ENCODE data around the gene MEGF6. TPM values are rescaled to one million over a fixed set of nuclear protein-coding genes. Genes with fewer than 3 reads are reported as not detected.

Gene MEGF6
- total and polyA plus RNA-seq, 9 donors = 7.7 to 26.7 (median 15.3) TPM

DNA sequence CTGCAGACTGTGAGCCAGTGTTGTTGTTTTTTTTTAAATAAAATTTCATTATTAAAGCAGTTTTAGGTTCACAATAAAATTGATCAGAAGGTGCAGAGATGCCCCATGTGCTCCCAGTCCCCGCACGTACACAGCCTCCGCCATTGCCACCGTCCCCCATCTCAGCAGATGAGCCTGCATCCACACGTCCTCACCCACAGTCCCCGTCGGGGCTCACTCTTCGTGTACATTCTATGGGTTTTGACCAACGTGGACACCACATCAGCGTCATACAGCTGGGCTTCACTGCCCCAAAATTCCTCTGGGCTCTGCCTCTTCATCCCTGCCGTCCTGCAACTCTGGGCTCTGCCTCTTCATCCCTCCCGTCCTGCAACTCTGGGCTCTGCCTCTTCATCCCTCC is 168.4 kb downstream of the MEGF6 start:
- Histone ChIP-seq H3K4me1 (ENCODE audit: control insufficient read depth, insufficient read depth, low read length) (no peaks in the 10 kb centered on the region), H3K27ac (ENCODE audit: low read length) (no peak overlapping the region), H3K9me3 (replicated peaks; ENCODE audit: control insufficient read depth, low read depth, low read length) (no peaks in the 10 kb centered on the region), H3K4me3 (ENCODE audit: low read length) (no peak overlapping the region), H3K36me3 (ENCODE audit: control insufficient read depth, insufficient read depth, low read length) (no peaks in the 10 kb centered on the region), H3K27me3 (ENCODE audit: control insufficient read depth, insufficient read depth, low read length) (peaks cover 26% of the 10 kb centered on the region)
- DNase-seq = no peak
- 76% methylated on average over 12 of the region's 12 CpGs for WGBS (ENCODE audit: insufficient coverage)

DNA sequence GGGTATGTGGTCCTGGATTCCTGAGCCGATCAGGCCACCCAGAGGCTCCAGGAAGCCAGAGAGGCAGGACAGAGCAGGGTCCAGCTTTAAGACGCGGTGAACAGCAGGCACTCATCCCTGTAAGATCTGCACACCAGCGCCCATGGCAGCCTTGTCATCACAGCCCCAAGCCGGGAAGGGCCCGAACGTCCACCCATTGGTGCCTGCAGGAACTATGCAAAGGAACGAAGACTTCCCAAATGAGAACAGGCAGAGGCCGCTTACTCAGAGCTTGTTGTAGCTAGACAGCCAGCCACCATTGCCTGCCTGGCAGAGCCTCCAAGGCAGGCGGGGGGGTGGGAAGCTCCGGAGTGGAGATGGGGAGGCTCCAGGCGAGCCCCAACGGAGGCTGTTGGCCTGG is 169.0 kb downstream of the MEGF6 start:
- DNase-seq = no peak
- WGBS (ENCODE audit: insufficient coverage) = 76% methylated on average over 13 of the region's 13 CpGs
- Histone ChIP-seq H3K4me1 (ENCODE audit: control insufficient read depth, insufficient read depth, low read length) (no peaks in the 10 kb centered on the region), H3K4me3 (ENCODE audit: low read length) (no peak overlapping the region), H3K27me3 (ENCODE audit: control insufficient read depth, insufficient read depth, low read length) (peaks cover 29% of the 10 kb centered on the region), H3K9me3 (replicated peaks; ENCODE audit: control insufficient read depth, low read depth, low read length) (no peaks in the 10 kb centered on the region), H3K36me3 (ENCODE audit: control insufficient read depth, insufficient read depth, low read length) (no peaks in the 10 kb centered on the region), H3K27ac (ENCODE audit: low read length) (no peak overlapping the region)

DNA sequence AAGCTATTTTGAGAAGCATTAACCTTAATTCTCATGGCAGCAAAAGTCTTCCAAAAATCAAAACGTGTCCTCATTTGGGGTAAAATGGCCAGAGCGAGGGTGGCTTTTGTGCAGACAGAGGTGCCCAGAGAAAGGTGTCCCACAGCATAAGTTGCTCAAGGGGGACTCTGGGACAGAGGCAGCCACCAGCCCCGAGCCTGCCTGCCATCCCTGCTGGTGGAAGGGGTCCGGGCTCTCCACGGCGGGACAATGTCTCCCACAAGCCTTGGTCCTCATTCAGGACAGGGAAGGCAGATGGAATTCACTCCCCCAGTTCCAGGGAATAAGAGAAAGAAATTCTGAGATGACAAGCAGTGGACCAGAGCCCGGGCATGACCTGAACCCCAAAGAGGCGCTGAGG is 169.4 kb downstream of the MEGF6 start:
- Histone ChIP-seq H3K27ac (ENCODE audit: low read length) (no peak overlapping the region), H3K4me1 (ENCODE audit: control insufficient read depth, insufficient read depth, low read length) (no peaks in the 10 kb centered on the region), H3K9me3 (replicated peaks; ENCODE audit: control insufficient read depth, low read depth, low read length) (no peaks in the 10 kb centered on the region), H3K27me3 (ENCODE audit: control insufficient read depth, insufficient read depth, low read length) (peaks cover 29% of the 10 kb centered on the region), H3K4me3 (ENCODE audit: low read length) (no peak overlapping the region), H3K36me3 (ENCODE audit: control insufficient read depth, insufficient read depth, low read length) (no peaks in the 10 kb centered on the region)
- 88% methylated on average over 4 of the region's 8 CpGs for WGBS (ENCODE audit: insufficient coverage)
- no peak for DNase-seq

DNA sequence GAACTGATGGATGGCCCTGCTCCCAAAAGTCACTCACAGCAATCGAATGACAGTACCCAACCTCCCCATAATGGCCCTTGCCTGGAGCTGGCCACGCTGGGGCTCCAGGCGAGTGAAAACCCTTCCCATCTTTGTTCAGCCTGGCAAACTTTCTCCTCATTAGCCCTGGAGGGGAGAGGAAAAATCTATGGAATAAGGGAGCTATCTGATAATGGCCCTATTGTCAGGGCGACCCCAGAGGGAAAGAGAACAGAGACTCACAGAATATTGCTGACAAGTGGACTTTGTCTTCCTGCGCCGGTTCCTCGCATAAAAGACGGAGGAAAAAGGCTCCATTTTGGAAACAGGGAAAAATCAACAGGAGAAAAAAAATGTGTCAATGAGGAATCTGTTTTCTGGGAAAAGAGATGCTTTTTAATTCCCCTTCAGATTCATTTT is 169.9 kb downstream of the MEGF6 start:
- Histone ChIP-seq H3K9me3 (replicated peaks; ENCODE audit: control insufficient read depth, low read depth, low read length) (no peaks in the 10 kb centered on the region), H3K27ac (ENCODE audit: low read length) (no peak overlapping the region), H3K36me3 (ENCODE audit: control insufficient read depth, insufficient read depth, low read length) (no peaks in the 10 kb centered on the region), H3K4me3 (ENCODE audit: low read length) (no peak overlapping the region), H3K27me3 (ENCODE audit: control insufficient read depth, insufficient read depth, low read length) (peaks cover 29% of the 10 kb centered on the region), H3K4me1 (ENCODE audit: control insufficient read depth, insufficient read depth, low read length) (no peaks in the 10 kb centered on the region)
- DNase-seq = no peak
- WGBS (ENCODE audit: insufficient coverage) = 53% methylated on average over 5 of the region's 8 CpGs

DNA sequence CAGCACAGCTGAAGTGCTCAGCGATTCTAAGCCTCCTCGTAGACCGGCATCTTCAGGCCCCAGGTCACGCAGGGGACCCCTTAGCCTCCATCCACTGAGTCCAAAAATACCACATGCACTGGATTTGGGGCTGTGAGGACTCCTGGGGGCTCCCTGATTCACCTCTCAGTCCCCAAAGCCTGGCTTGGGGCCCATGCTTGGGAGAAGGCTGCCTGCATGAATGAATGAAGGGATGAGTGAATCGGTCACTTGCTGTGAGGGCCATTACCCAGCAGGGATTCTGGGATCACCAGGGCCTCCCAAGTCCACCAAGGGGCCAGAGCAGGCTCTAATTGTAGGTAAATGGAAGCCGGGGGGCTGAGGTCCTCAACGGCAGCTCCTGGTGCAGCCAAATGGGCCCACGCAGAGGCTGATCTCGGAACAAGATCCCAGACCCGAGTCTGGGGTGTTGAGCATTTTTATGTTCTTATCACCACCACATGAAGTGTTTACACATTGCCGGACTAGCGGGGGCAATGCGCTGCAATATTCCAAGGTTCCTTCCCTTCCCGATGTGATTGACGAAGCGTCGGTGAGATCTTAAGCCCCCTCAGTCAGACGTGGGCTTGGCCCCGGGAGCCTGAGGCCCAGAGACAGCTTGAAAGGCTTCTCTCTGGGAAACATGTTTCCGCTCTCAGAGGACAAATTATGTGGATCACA is 170.4 kb downstream of the MEGF6 start:
- Histone ChIP-seq H3K36me3 (ENCODE audit: control insufficient read depth, insufficient read depth, low read length) (no peaks in the 10 kb centered on the region), H3K4me1 (ENCODE audit: control insufficient read depth, insufficient read depth, low read length) (no peaks in the 10 kb centered on the region), H3K27me3 (ENCODE audit: control insufficient read depth, insufficient read depth, low read length) (peaks cover 29% of the 10 kb centered on the region), H3K27ac (ENCODE audit: low read length) (no peak overlapping the region), H3K4me3 (ENCODE audit: low read length) (no peak overlapping the region), H3K9me3 (replicated peaks; ENCODE audit: control insufficient read depth, low read depth, low read length) (no peaks in the 10 kb centered on the region)
- DNase-seq = no peak
- WGBS (ENCODE audit: insufficient coverage) = 31% methylated on average over 13 of the region's 20 CpGs

DNA sequence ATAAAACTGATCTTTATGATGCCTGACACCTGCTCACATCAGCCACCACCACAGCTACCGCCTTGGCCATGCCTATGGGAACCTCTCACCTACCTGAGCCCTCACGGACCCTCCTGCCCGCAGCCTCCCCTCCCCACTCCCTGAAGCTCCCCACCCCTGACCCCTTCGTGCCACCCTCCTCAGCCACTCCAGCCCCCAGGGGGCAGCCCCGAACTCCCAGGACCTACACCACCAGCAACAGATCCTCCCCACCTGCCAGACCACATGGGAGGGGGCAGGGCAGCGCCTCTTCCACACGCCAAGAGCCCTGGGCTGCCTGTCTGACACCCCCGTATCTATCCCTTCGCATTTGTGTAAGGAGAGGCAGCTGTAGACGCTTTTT is 171.0 kb downstream of the MEGF6 start:
- no peaks in the 10 kb centered on the region for H3K9me3 ChIP-seq (replicated peaks; ENCODE audit: control insufficient read depth, low read depth, low read length)
- no peak overlapping the region for H3K4me3 ChIP-seq (ENCODE audit: low read length)
- no peak for DNase-seq
- H3K27ac ChIP-seq (ENCODE audit: low read length) = no peak overlapping the region
- peaks cover 32% of the 10 kb centered on the region for H3K27me3 ChIP-seq (ENCODE audit: control insufficient read depth, insufficient read depth, low read length)
- H3K4me1 ChIP-seq (ENCODE audit: control insufficient read depth, insufficient read depth, low read length) = no peaks in the 10 kb centered on the region
- no peaks in the 10 kb centered on the region for H3K36me3 ChIP-seq (ENCODE audit: control insufficient read depth, insufficient read depth, low read length)
- 35% methylated on average over 6 of the region's 10 CpGs for WGBS (ENCODE audit: insufficient coverage)

Other genes with a start within 250 kb of the MEGF6 start
- 0.40 TPM for gene ARHGEF16, start 156.8 kb downstream of the MEGF6 start, total RNA-seq
- 1 to 10 TPM in 2 of 8 donors, under 1 TPM in 6; 0.35 to 2.3 (median 0.54) TPM for gene ARHGEF16, start 156.8 kb downstream of the MEGF6 start, polyA plus RNA-seq (ENCODE audit: insufficient read depth in 1 of 8, insufficient read length in 8 of 8, low replicate concordance in 1 of 8)
- 11.0 TPM for gene TPRG1L, start 13.5 kb upstream of the MEGF6 start, total RNA-seq
- gene TPRG1L, start 13.5 kb upstream of the MEGF6 start, polyA plus RNA-seq (ENCODE audit: insufficient read depth in 1 of 8, insufficient read length in 8 of 8, low replicate concordance in 1 of 8) = 10 to 100 TPM; 27.1 to 32.4 (median 30.1) TPM
- gene WRAP73, start 38.6 kb upstream of the MEGF6 start, total RNA-seq = 8.5 TPM
- gene WRAP73, start 38.6 kb upstream of the MEGF6 start, polyA plus RNA-seq (ENCODE audit: insufficient read depth in 1 of 8, insufficient read length in 8 of 8, low replicate concordance in 1 of 8) = 10 to 100 TPM in 6 of 8 donors, 1 to 10 TPM in 2; 9.9 to 13.4 (median 11.8) TPM
- 0.71 TPM for gene TP73, start 41.0 kb upstream of the MEGF6 start, total RNA-seq
- 1 to 10 TPM in 5 of 8 donors, under 1 TPM in 3; 0.52 to 2.5 (median 1.3) TPM for gene TP73, start 41.0 kb upstream of the MEGF6 start, polyA plus RNA-seq (ENCODE audit: insufficient read depth in 1 of 8, insufficient read length in 8 of 8, low replicate concordance in 1 of 8)
- gene CCDC27, start 140.9 kb upstream of the MEGF6 start, total RNA-seq = not detected
- under 1 TPM; 0.07 to 0.18 (median 0.10) TPM for gene CCDC27, start 140.9 kb upstream of the MEGF6 start, polyA plus RNA-seq (ENCODE audit: insufficient read depth in 1 of 8, insufficient read length in 8 of 8, low replicate concordance in 1 of 8)
- 7.1 TPM for gene SMIM1, start 161.2 kb upstream of the MEGF6 start, total RNA-seq
- 1 to 10 TPM; 2.3 to 8.4 (median 4.1) TPM for gene SMIM1, start 161.2 kb upstream of the MEGF6 start, polyA plus RNA-seq (ENCODE audit: insufficient read depth in 1 of 8, insufficient read length in 8 of 8, low replicate concordance in 1 of 8)
- gene LRRC47, start 185.0 kb upstream of the MEGF6 start, total RNA-seq = 34.4 TPM
- 10 to 100 TPM; 45.7 to 56.1 (median 51.2) TPM for gene LRRC47, start 185.0 kb upstream of the MEGF6 start, polyA plus RNA-seq (ENCODE audit: insufficient read depth in 1 of 8, insufficient read length in 8 of 8, low replicate concordance in 1 of 8)
- 8.3 TPM for gene CEP104, start 245.7 kb upstream of the MEGF6 start, total RNA-seq
- 10 to 100 TPM; 12.0 to 19.7 (median 17.4) TPM for gene CEP104, start 245.7 kb upstream of the MEGF6 start, polyA plus RNA-seq (ENCODE audit: insufficient read depth in 1 of 8, insufficient read length in 8 of 8, low replicate concordance in 1 of 8)
- gene DFFB, start 246.0 kb upstream of the MEGF6 start, total RNA-seq = 4.3 TPM
- gene DFFB, start 246.0 kb upstream of the MEGF6 start, polyA plus RNA-seq (ENCODE audit: insufficient read depth in 1 of 8, insufficient read length in 8 of 8, low replicate concordance in 1 of 8) = 1 to 10 TPM; 4.3 to 6.8 (median 5.1) TPM